WTC11 (cell line): ENCODE measurements around the gene ANO9. TPM values are rescaled to one million over a fixed set of nuclear protein-coding genes. Genes with fewer than 3 reads are reported as not detected.

ENCODE experiments used
- ATAC-seq: fragments of 200-7000 bp; cut with Tn5 transposase; 2 replicates; pipeline ENCODE4 v1.10.0; 2021; ENCODE audit warnings: mild to moderate bottlenecking, moderate library complexity
- CTCF ChIA-PET: fragments of 300-600 bp; sonication (Branson Sonifier 250); formaldehyde crosslinking; loops from one replicate; lab custom pipeline; 2021; ENCODE audit warnings: antibody characterized with exemption; lab: Charles Lee
- POLR2A ChIA-PET: fragments of 350-600 bp; sonication (Branson Sonifier 250); formaldehyde crosslinking; loops from one replicate; lab custom pipeline; 2021; ENCODE audit warnings: antibody characterized with exemption; lab: Charles Lee
- DNase-seq: peaks from one replicate; pipeline ENCODE4 v3.0.0; 2021; ENCODE audit warnings: low spot score
- H3K27ac Mint-ChIP-seq: 2 replicates; pipeline ENCODE4 v1.8.0; 2021; ENCODE audit warnings: mixed read lengths
- H3K27me3 Mint-ChIP-seq: 2 replicates; pipeline ENCODE4 v1.8.0; 2021; ENCODE audit warnings: low read depth, mild to moderate bottlenecking, moderate library complexity, mixed read lengths
- H3K36me3 Mint-ChIP-seq: 2 replicates; pipeline ENCODE4 v1.8.0; 2021; ENCODE audit warnings: mixed read lengths
- H3K4me1 Mint-ChIP-seq: 2 replicates; pipeline ENCODE4 v1.8.0; 2022; ENCODE audit warnings: mixed read lengths
- H3K4me3 Mint-ChIP-seq: 2 replicates; pipeline ENCODE4 v1.8.0; 2021; ENCODE audit warnings: mild to moderate bottlenecking, moderate library complexity, mixed read lengths
- H3K9me3 Mint-ChIP-seq: 2 replicates; pipeline ENCODE4 v1.8.0; 2021; ENCODE audit warnings: mixed read lengths
- KAT7 ChIP-seq: sonication (generic); formaldehyde crosslinking; IDR thresholded peaks from 2 replicates; pipeline ENCODE4 v1.8.1; 2023; ENCODE audit warnings: missing genetic modification reagents, mild to moderate bottlenecking, borderline replicate concordance
- MYBL2 ChIP-seq: sonication (generic); formaldehyde crosslinking; IDR thresholded peaks from 2 replicates; pipeline ENCODE4 v1.8.1; 2023; ENCODE audit warnings: mild to moderate bottlenecking, moderate library complexity, missing genetic modification reagents
- NFYB ChIP-seq: sonication (generic); formaldehyde crosslinking; conservative IDR thresholded peaks from 2 replicates; pipeline ENCODE4 v1.8.0; 2022; ENCODE audit warnings: low read depth, missing genetic modification reagents
- NR1H2 ChIP-seq: sonication (generic); formaldehyde crosslinking; IDR thresholded peaks from 2 replicates; pipeline ENCODE4 v1.9.0; 2021; ENCODE audit warnings: mild to moderate bottlenecking, moderate library complexity, missing genetic modification reagents
- PRDM15 ChIP-seq: sonication (generic); formaldehyde crosslinking; IDR thresholded peaks from 2 replicates; pipeline ENCODE4 v1.8.0; 2022; ENCODE audit warnings: missing genetic modification reagents
- STAT6 ChIP-seq: sonication (generic); formaldehyde crosslinking; conservative IDR thresholded peaks from 2 replicates; pipeline ENCODE4 v1.8.1; 2023; ENCODE audit warnings: mild to moderate bottlenecking, low read depth, missing genetic modification reagents, moderate library complexity
- TEAD1 ChIP-seq: sonication (generic); formaldehyde crosslinking; IDR thresholded peaks from 2 replicates; pipeline ENCODE4 v1.8.0; 2022; ENCODE audit warnings: mild to moderate bottlenecking, missing genetic modification reagents
- USF1 ChIP-seq: sonication (generic); formaldehyde crosslinking; IDR thresholded peaks from 2 replicates; pipeline ENCODE4 v1.8.0; 2022; ENCODE audit warnings: mild to moderate bottlenecking, missing genetic modification reagents
- ZBTB43 ChIP-seq: sonication (generic); formaldehyde crosslinking; IDR thresholded peaks from 2 replicates; pipeline ENCODE4 v1.8.1; 2023; ENCODE audit warnings: mild to moderate bottlenecking, missing genetic modification reagents
- ZNF121 ChIP-seq: sonication (generic); formaldehyde crosslinking; IDR thresholded peaks from 2 replicates; pipeline ENCODE4 v1.8.0; 2023; ENCODE audit warnings: missing genetic modification reagents
- ZNF232 ChIP-seq: sonication (generic); formaldehyde crosslinking; IDR thresholded peaks from 2 replicates; pipeline ENCODE4 v1.8.0; 2022; ENCODE audit warnings: mild to moderate bottlenecking, missing genetic modification reagents
- total RNA-seq: library from RNA; stranded (reverse); gene quantifications from 3 replicates; pipeline ENCODE4 v1.2.3, GENCODE V29; 2021

ANO9 gene
- total RNA-seq, 1 experiment from 2014 or later = 13.2 TPM

- no peak for TF ChIP-seq ZNF232 (CRISPR knock-in tag)
- no peak for TF ChIP-seq ZBTB43 (CRISPR knock-in tag)
- TF ChIP-seq NR1H2 (CRISPR knock-in tag) = no peak
- TF ChIP-seq, all 79 proteins: peak for 0
- H3K27ac Mint-ChIP-seq = no peak overlapping the region
- POLR2A ChIA-PET = interaction anchor here (0.7 kb wide), 1 partner anchor 543 kb away, joined by 3 read pairs; no protein-coding TSS in a partner anchor
- no peaks in the 10 kb centered on the region for H3K9me3 Mint-ChIP-seq
- peaks cover 18% of the 10 kb centered on the region for H3K36me3 Mint-ChIP-seq
- H3K27me3 Mint-ChIP-seq = no peaks in the 10 kb centered on the region
- DNase-seq (no peak), ATAC-seq (no peak)
- H3K4me1 Mint-ChIP-seq = peaks cover 18% of the 10 kb centered on the region
- H3K4me3 Mint-ChIP-seq = no peak overlapping the region
- CTCF ChIA-PET = interaction anchor here (1.4 kb wide), 1 partner anchor 11 kb away, joined by 3 read pairs; no protein-coding TSS in a partner anchor
Measured at GRCh38 chr11:462107-462890, 20.5 kb upstream of the ANO9 start.

GRCh38 chr11:461626-462025 is 19.8 kb upstream of the ANO9 start:
- Mint-ChIP-seq H3K27ac (no peak overlapping the region), H3K9me3 (no peaks in the 10 kb centered on the region), H3K4me1 (peaks cover 22% of the 10 kb centered on the region), H3K27me3 (no peaks in the 10 kb centered on the region), H3K36me3 (peaks cover 16% of the 10 kb centered on the region), H3K4me3 (no peak overlapping the region)
- TF ChIP-seq STAT6 (no peak), TEAD1 (CRISPR knock-in tag) (no peak), USF1 (CRISPR knock-in tag) (no peak), NFYB (CRISPR knock-in tag) (no peak), MYBL2 (CRISPR knock-in tag) (no peak), KAT7 (CRISPR knock-in tag) (no peak), ZNF121 (CRISPR knock-in tag) (no peak), PRDM15 (CRISPR knock-in tag) (no peak)
- DNase-seq (no peak), ATAC-seq (no peak)
- ChIA-PET POLR2A (no interaction called here), CTCF (no interaction called here)
